HCT116 (cell line): ENCODE results near the gene NSMCE1. TPM values are rescaled to one million over a fixed set of nuclear protein-coding genes. Genes with fewer than 3 reads are reported as not detected.

ENCODE experiments used
- ATAC-seq: fragments of 200-7000 bp; cut with Tn5 transposase; 2 replicates; pipeline ENCODE4 v1.9.1; 2020; ENCODE audit warnings: mild to moderate bottlenecking, moderate library complexity
- BruUV-seq: library from RNA; stranded (reverse); fragments of 400-500 nt; replicated peaks from 2 replicates; lab custom pipeline; 2021; lab: Mats Ljungman, UMichigan
- CTCF ChIA-PET: fragments of 300-600 bp; sonication (Branson Sonifier 250); formaldehyde crosslinking; loops from one replicate; lab custom pipeline; 2021; ENCODE audit warnings: antibody characterized with exemption; lab: Charles Lee
- POLR2A ChIA-PET: fragments of 300-600, 350-600 bp; sonication (Branson Sonifier 250); formaldehyde crosslinking; loops from one replicate; lab custom pipeline; 2021; ENCODE audit warnings: antibody characterized with exemption; lab: Charles Lee
- RAD21 ChIA-PET, 2 experiments: fragments of 300-600 bp; sonication (Branson Sonifier 250); formaldehyde crosslinking; loops; one replicate each; lab custom pipeline; 2023; ENCODE audit warnings: low total read pairs in 2 of 2; ENCODE audit not compliant: uncharacterized antibody in 2 of 2, unreplicated experiment in 2 of 2, low non-redundant PET in 1 of 2; lab: Charles Lee
- DNase-seq: peaks from one replicate; pipeline ENCODE4 v3.0.0-alpha.2; 2010; ENCODE audit warnings: low read depth, low spot score
- H2AFZ ChIP-seq: fragments of 200-600 bp; shearing (Covaris generic), sonication (generic); 2 replicates; pipeline ENCODE4 v1.6.1; 2017; ENCODE audit warnings: low read depth, mixed run types, mixed read lengths, antibody characterized with exemption, low read length; ENCODE audit not compliant: poor library complexity, severe bottlenecking
- H3K27ac ChIP-seq: 2 replicates; pipeline ENCODE4 v1.5.1; 2012; ENCODE audit warnings: low read depth, low read length
- H3K27me3 ChIP-seq: fragments of 200-600 bp; sonication (generic); 2 replicates; pipeline ENCODE4 v1.6.1; 2016; ENCODE audit warnings: mixed run types, low read length, mixed read lengths; ENCODE audit not compliant: insufficient read depth
- H3K36me3 ChIP-seq, 2 experiments: fragments of 200-500 bp in 1 of 2; fragments of 200-600 bp in 1 of 2; sonication (Bioruptor generic) in 1 of 2; sonication (generic) in 1 of 2; 2 replicates each; pipeline versions ENCODE4 v1.5.1 to v1.6.1; 2014 to 2016; ENCODE audit warnings: low read length in 2 of 2, inconsistent platforms in 1 of 2, mixed read lengths in 1 of 2, mixed run types in 1 of 2; ENCODE audit not compliant: insufficient read depth in 2 of 2, control insufficient read depth in 1 of 2
- H3K4me1 ChIP-seq, 2 experiments: fragments of 200-600 bp in 1 of 2; sonication (generic) in 1 of 2; 2 replicates each; pipeline versions ENCODE4 v1.5.1 to v1.6.1; 2012 to 2017; ENCODE audit warnings: low read length in 2 of 2, inconsistent platforms in 1 of 2, mild to moderate bottlenecking in 1 of 2, mixed read lengths in 1 of 2, mixed run types in 1 of 2, moderate library complexity in 1 of 2; ENCODE audit not compliant: insufficient read depth in 2 of 2, control insufficient read depth in 1 of 2
- H3K4me2 ChIP-seq: fragments of 200-600 bp; sonication (generic); 2 replicates; pipeline ENCODE4 v1.6.1; 2017; ENCODE audit warnings: mixed run types, low read length, mixed read lengths
- H3K4me3 ChIP-seq, 2 experiments: fragments of 200-600 bp in 1 of 2; sonication (generic) in 1 of 2; replicated peaks in 1 of 2; 2 replicates each; pipeline ENCODE4 v1.5.1; 2011 to 2016; ENCODE audit warnings: low read length in 2 of 2, control low read depth in 1 of 2, low read depth in 1 of 2, mild to moderate bottlenecking in 1 of 2, mixed read lengths in 1 of 2, mixed run types in 1 of 2
- H3K79me2 ChIP-seq: fragments of 200-600 bp; sonication (generic); 2 replicates; pipeline ENCODE4 v1.6.1; 2017; ENCODE audit warnings: mild to moderate bottlenecking, mixed run types, low read length, moderate library complexity, mixed read lengths; ENCODE audit not compliant: insufficient read depth
- H3K9ac ChIP-seq: fragments of 200-600 bp; sonication (generic); 2 replicates; pipeline ENCODE4 v1.6.1; 2016; ENCODE audit warnings: low read length, mixed read lengths
- H3K9me2 ChIP-seq: fragments of 200-600 bp; sonication (generic), shearing (Covaris generic); 2 replicates; pipeline ENCODE4 v1.6.1; 2017; ENCODE audit warnings: mixed run types, mild to moderate bottlenecking, moderate library complexity; ENCODE audit not compliant: insufficient read depth
- H3K9me3 ChIP-seq, 2 experiments: fragments of 200-500 bp in 1 of 2; fragments of 200-600 bp in 1 of 2; sonication (Bioruptor generic) in 1 of 2; sonication (generic) in 1 of 2; 2 replicates each; pipeline ENCODE4 v1.6.1; 2014 to 2017; ENCODE audit warnings: low read length in 2 of 2, mixed read lengths in 2 of 2, inconsistent platforms in 1 of 2, low read depth in 1 of 2, mild to moderate bottlenecking in 1 of 2, mixed run types in 1 of 2, moderate library complexity in 1 of 2; ENCODE audit not compliant: control insufficient read depth in 1 of 2, insufficient read depth in 1 of 2
- H4K20me1 ChIP-seq: fragments of 200-600 bp; sonication (generic), shearing (Covaris generic); 2 replicates; pipeline ENCODE4 v1.6.1; 2017; ENCODE audit warnings: mixed run types, mild to moderate bottlenecking, moderate library complexity; ENCODE audit not compliant: insufficient read depth
- ATF3 ChIP-seq: IDR thresholded peaks from 2 replicates; pipeline ENCODE4 v1.6.1; 2012
- CEBPB ChIP-seq: IDR thresholded peaks from 2 replicates; pipeline ENCODE4 v1.6.1; 2012; ENCODE audit warnings: low read depth
- CTCF ChIP-seq, 3 experiments: fragments of 200-600 bp in 1 of 3; sonication (generic) in 1 of 3; IDR thresholded peaks in 2 of 3; conservative IDR thresholded peaks in 1 of 3; 2 replicates each; pipeline ENCODE4 v1.5.1; 2012 to 2017; ENCODE audit warnings: low read depth in 2 of 3, low read length in 2 of 3, antibody characterized with exemption in 1 of 3, borderline replicate concordance in 1 of 3, control low read depth in 1 of 3, mild to moderate bottlenecking in 1 of 3, mixed read lengths in 1 of 3, mixed run types in 1 of 3, moderate library complexity in 1 of 3; ENCODE audit not compliant: insufficient read depth in 1 of 3
- EGR1 ChIP-seq: IDR thresholded peaks from 2 replicates; pipeline ENCODE4 v1.6.1; 2012; ENCODE audit warnings: low read depth
- EZH2phosphoT487 ChIP-seq: fragments of 200-600 bp; IDR thresholded peaks from 2 replicates; pipeline ENCODE4 v1.6.1; 2018; ENCODE audit warnings: antibody characterized with exemption, borderline replicate concordance
- FOSL1 ChIP-seq: IDR thresholded peaks from 2 replicates; pipeline ENCODE4 v1.6.1; 2012; ENCODE audit warnings: low read depth
- JUND ChIP-seq: IDR thresholded peaks from 2 replicates; pipeline ENCODE4 v1.6.1; 2012
- MAX ChIP-seq: IDR thresholded peaks from 2 replicates; pipeline ENCODE4 v1.6.1; 2012
- POLR2A ChIP-seq: IDR thresholded peaks from 2 replicates; pipeline ENCODE4 v1.7.0; 2011; ENCODE audit warnings: borderline replicate concordance; ENCODE audit not compliant: insufficient read depth, insufficient read length; ENCODE audit errors: extremely low read depth
- REST ChIP-seq: IDR thresholded peaks from 2 replicates; pipeline ENCODE4 v1.6.1; 2012; ENCODE audit warnings: low read depth
- SRF ChIP-seq: IDR thresholded peaks from 2 replicates; pipeline ENCODE4 v1.6.1; 2012; ENCODE audit warnings: low read depth
- YY1 ChIP-seq: IDR thresholded peaks from 2 replicates; pipeline ENCODE4 v1.6.1; 2011; ENCODE audit warnings: low read length, low read depth, moderate library complexity, mild to moderate bottlenecking; ENCODE audit not compliant: insufficient replicate concordance; ENCODE audit errors: extremely low read depth
- intact Hi-C: fragments of 100-400 bp; cut with micrococcal nuclease; formaldehyde crosslinking; loops from 2 replicates; pipeline ENCODE4 v1.10.0; 2022
- total RNA-seq: library from RNA; stranded (reverse); gene quantifications from one replicate; pipeline ENCODE4 v1.2.1, GENCODE V29; 2021; ENCODE audit not compliant: unreplicated experiment

Gene NSMCE1
- total RNA-seq, 1 experiment from 2014 or later = 85.6 TPM

- H3K4me3 ChIP-seq = no peak overlapping the region
- no peak overlapping the region for H3K27ac ChIP-seq
- TF ChIP-seq SRF = no peak
- TF ChIP-seq YY1 = no peak
- no peak for TF ChIP-seq REST
- TF ChIP-seq POLR2A = no peak
- no peak for TF ChIP-seq JUND
- TF ChIP-seq FOSL1 = no peak
- no peak for TF ChIP-seq MAX
- no peak for TF ChIP-seq EGR1
- no peak for TF ChIP-seq ATF3
- TF ChIP-seq CTCF (IDR thresholded peaks at IDR 0.05 in 2 of 3, conservative IDR thresholded peaks at IDR 0.05 in 1 of 3; ENCODE audit: borderline replicate concordance in 1 of 3, insufficient read depth in 1 of 3, low read depth in 2 of 3, low read length in 2 of 3) = no peak
- no peak for TF ChIP-seq EZH2phosphoT487
- no peak for TF ChIP-seq CEBPB
- H3K4me2 ChIP-seq = no peak overlapping the region
- no peaks in the 10 kb centered on the region for H3K9me3 ChIP-seq
- intact Hi-C loops = no loop called here
- ATAC-seq (no peak), DNase-seq (no peak)
- ChIA-PET CTCF (interaction anchor here (1.4 kb wide), 1 partner anchor 20 kb away, joined by 3 read pairs; no protein-coding TSS in a partner anchor), POLR2A (no interaction called here), RAD21 (no interaction called here)
- H3K27me3 ChIP-seq = no peaks in the 10 kb centered on the region; the same call in 1 of the 2 replicates
- H3K36me3 ChIP-seq = no peaks in the 10 kb centered on the region
- no peaks in the 10 kb centered on the region for H3K79me2 ChIP-seq
- no peak overlapping the region for H3K9ac ChIP-seq
- peaks cover 3 to 10% of the 10 kb centered on the region in 2 experiments; a peak in 3 of 4 replicates for H3K4me1 ChIP-seq
- no peak overlapping the region for H2AFZ ChIP-seq
- H3K9me2 ChIP-seq = no peaks in the 10 kb centered on the region
- no peaks in the 10 kb centered on the region for H4K20me1 ChIP-seq
- BruUV-seq = no TSS peak
Measured at GRCh38 chr16:27199235-27199586, 69.4 kb downstream of the NSMCE1 start.
